ENCODE results near the gene NPEPL1. TPM values are rescaled to one million over a fixed set of nuclear protein-coding genes. Genes with fewer than 3 reads are reported as not detected.

NPEPL1 gene
- total and polyA plus RNA-seq, 2 of the 8 experiments (the other 6 are each of a cell fraction or from before 2014, with no cell fraction given): 12.4 to 26.8 TPM

DNA sequence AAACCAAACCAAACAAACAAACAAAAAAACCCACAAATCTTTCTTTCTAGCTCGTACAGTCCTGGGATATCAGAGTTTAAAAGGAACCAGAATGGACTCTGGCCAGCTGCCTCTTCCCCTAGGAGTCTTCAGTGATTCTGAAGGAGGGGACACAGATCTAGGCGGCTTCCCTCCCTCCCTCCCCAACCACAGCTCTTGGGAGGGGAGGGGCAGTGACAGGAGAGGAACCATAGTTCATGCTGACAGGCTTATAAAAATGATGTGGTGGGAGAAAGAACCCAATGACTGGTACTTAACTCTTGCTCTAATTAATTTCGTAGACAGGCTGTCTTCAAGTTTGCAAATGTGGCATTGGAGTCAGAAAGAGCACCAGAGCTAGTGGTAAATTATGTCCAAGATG lies 56.0 kb downstream of the NPEPL1 start:
- H2BK12ac ChIP-seq (ENCODE audit: low read depth, low read length): no peak overlapping the region
- ChIA-PET CTCF (ENCODE audit: partially characterized antibody) (no interaction called here), POLR2A (ENCODE audit: partially characterized antibody) (no interaction called here)
- WGBS, 2 experiments (ENCODE audit: extremely low coverage in 1 of 2, insufficient coverage in 1 of 2, insufficient read length in 1 of 2, insufficient replicate concordance in 2 of 2, low coverage in 1 of 2, low lambda C conversion rate in 2 of 2, missing lambda C conversion rate in 1 of 2): 89% methylated on average over 2 of the region's 3 CpGs; no CpG with 5 or more reads in 1 of the 2 experiments
- no peak overlapping the region for H3K23ac ChIP-seq (ENCODE audit: insufficient read length)
- FAIRE-seq: no peak
- H3K56ac ChIP-seq (replicated peaks; ENCODE audit: insufficient read length, low read depth, low read length): no peak overlapping the region
- H3K9me3 ChIP-seq (ENCODE audit: insufficient read depth in 2 of 2, low read depth in 1 of 2, low read length in 1 of 2): no peaks in the 10 kb centered on the region
- H3K14ac ChIP-seq (ENCODE audit: insufficient read length): no peak overlapping the region
- no peaks in the 10 kb centered on the region for H3K36me3 ChIP-seq (ENCODE audit: control insufficient read depth in 2 of 4, insufficient read depth in 4 of 4, low read length in 3 of 4)
- H2BK20ac ChIP-seq (ENCODE audit: low read length): no peak overlapping the region
- no peak overlapping the region for H3K4me3 ChIP-seq (ENCODE audit: extremely low read depth in 1 of 4, insufficient read depth in 2 of 4, low read depth in 3 of 4, low read length in 4 of 4)
- H3K9ac ChIP-seq (replicated peaks in 1 of 4; ENCODE audit: extremely low read depth in 1 of 4, low read depth in 3 of 4, low read length in 3 of 4): no peak overlapping the region
- H3K4me1 ChIP-seq (replicated peaks in 1 of 4; ENCODE audit: control insufficient read depth in 3 of 4, insufficient read depth in 4 of 4, low read length in 3 of 4): peaks cover 0 to 12% (median 8%) of the 10 kb centered on the region in 4 experiments; a peak in 6 of 7 replicates
- no peaks in the 10 kb centered on the region for H3K79me2 ChIP-seq (ENCODE audit: control insufficient read depth in 1 of 2, insufficient read depth in 2 of 2, low read length in 2 of 2)
- peaks cover 0 to 2% of the 10 kb centered on the region in 2 experiments for H4K20me1 ChIP-seq (replicated peaks in 1 of 2; ENCODE audit: control insufficient read depth in 1 of 2, insufficient read depth in 2 of 2, low read length in 2 of 2)
- no peaks in the 10 kb centered on the region for H3K79me1 ChIP-seq (ENCODE audit: low read depth, low read length)
- no peak overlapping the region for H3K4ac ChIP-seq (replicated peaks; ENCODE audit: insufficient read length, low read depth, low read length)
- no peak overlapping the region for H4K5ac ChIP-seq (ENCODE audit: insufficient read length, low read depth, low read length)
- no peak overlapping the region for H2AK5ac ChIP-seq (ENCODE audit: low read depth, low read length)
- H2BK120ac ChIP-seq (replicated peaks; ENCODE audit: low read depth, low read length): no peak overlapping the region
- H2BK5ac ChIP-seq (ENCODE audit: low read depth, low read length): no peak overlapping the region
- peaks cover 8% of the 10 kb centered on the region; the same call in 1 of the 2 replicates for H3K23me2 ChIP-seq (ENCODE audit: low read depth, low read length)
- no peak overlapping the region for H3K18ac ChIP-seq (ENCODE audit: extremely low read depth, low read length)
- no peak overlapping the region for H3K27ac ChIP-seq (ENCODE audit: low read depth, low read length)
- no peak overlapping the region for H3K4me2 ChIP-seq (ENCODE audit: insufficient read depth in 1 of 2, low read depth in 2 of 2, low read length in 2 of 2)
- H2BK15ac ChIP-seq (ENCODE audit: low read length): no peak overlapping the region
- DNase-seq (ENCODE audit: low read depth in 1 of 2, low spot score in 2 of 2): no peak
- no peak overlapping the region for H4K91ac ChIP-seq (replicated peaks; ENCODE audit: insufficient read length, low read length)
- H2AFZ ChIP-seq (ENCODE audit: low read length): no peak overlapping the region
- peaks cover 0 to 25% (median 11%) of the 10 kb centered on the region in 4 experiments; a peak in 5 of 7 replicates for H3K27me3 ChIP-seq (replicated peaks in 1 of 4; ENCODE audit: control insufficient read depth in 3 of 4, extremely low read depth in 1 of 4, insufficient read depth in 3 of 4, low read length in 3 of 4)
- no peak overlapping the region for H4K8ac ChIP-seq (ENCODE audit: extremely low read depth, insufficient read depth, low read length)
- TF ChIP-seq RAD21 (IDR thresholded peaks at IDR 0.05 in 1 of 2, conservative IDR thresholded peaks at IDR 0.05 in 1 of 2; ENCODE audit: low read depth in 2 of 2, low read length in 2 of 2): no peak
- TF ChIP-seq, protein P1, sequence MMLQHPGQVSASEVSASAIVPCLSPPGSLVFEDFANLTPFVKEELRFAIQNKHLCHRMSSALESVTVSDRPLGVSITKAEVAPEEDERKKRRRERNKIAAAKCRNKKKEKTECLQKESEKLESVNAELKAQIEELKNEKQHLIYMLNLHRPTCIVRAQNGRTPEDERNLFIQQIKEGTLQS (IDR thresholded peaks at IDR 0.05; ENCODE audit: insufficient read depth, low read depth, low read length): no peak
- no peak for TF ChIP-seq TAF1 (IDR thresholded peaks at IDR 0.05; ENCODE audit: low read depth, low read length)
- TF ChIP-seq TBP (IDR thresholded peaks at IDR 0.05; ENCODE audit: low read depth, low read length): no peak
- no peak for TF ChIP-seq KDM4A (IDR thresholded peaks at IDR 0.05; ENCODE audit: low read depth, low read length, severe bottlenecking)
- TF ChIP-seq EP300 (IDR thresholded peaks at IDR 0.05; ENCODE audit: borderline replicate concordance in 1 of 2, low read depth in 2 of 2, low read length in 2 of 2): no peak
- no peak for TF ChIP-seq CTCF (IDR thresholded peaks at IDR 0.05; ENCODE audit: control extremely low read depth in 1 of 3, insufficient read depth in 1 of 3, low read depth in 1 of 3, low read length in 3 of 3)
- TF ChIP-seq NANOG (IDR thresholded peaks at IDR 0.05; ENCODE audit: insufficient read depth, low read depth, low read length, poor library complexity, severe bottlenecking): no peak

All from H1 (cell line).